GM19372 (cell line): Measurements from ENCODE around the gene MFSD6.

Experiments used
- ATAC-seq: cut with Tn5 transposase; IDR thresholded peaks from one replicate; pipeline ENCODE4 v1.9.1; 2021; ENCODE audit warnings: mild to moderate bottlenecking, low read depth, moderate library complexity; ENCODE audit not compliant: unreplicated experiment

MFSD6 gene

GRCh38 chr2:190547886-190548285, 139.7 kb downstream of the MFSD6 start:
- ATAC-seq = no peak

- ATAC-seq = no peak
Measured at GRCh38 chr2:190550137-190550536, 142.0 kb downstream of the MFSD6 start.
